ENCODE results near the gene PTPRC. TPM values are rescaled to one million over a fixed set of nuclear protein-coding genes. Genes with fewer than 3 reads are reported as not detected.

PTPRC gene
- total RNA-seq, 3 donors from 2014 or later = 22.0 to 36.0 (median 35.7) TPM

DNA sequence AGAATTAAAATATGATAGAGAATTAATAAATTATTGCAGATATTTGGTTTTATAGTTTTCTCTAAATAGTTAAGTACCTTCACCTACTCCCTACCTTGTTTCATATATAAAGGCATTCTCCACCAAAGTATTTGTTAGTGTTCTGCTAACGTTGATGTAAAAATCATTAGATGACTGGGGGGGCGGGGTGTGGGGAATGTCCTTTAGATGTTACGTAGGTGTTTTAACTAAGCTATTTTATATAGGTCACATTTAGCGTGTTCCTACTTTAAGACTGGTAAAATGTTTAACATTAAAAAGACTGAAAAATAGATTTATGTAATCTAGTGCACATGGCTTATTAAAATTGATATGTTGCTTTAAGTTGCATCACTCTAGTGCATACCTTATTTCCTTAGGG, 48.6 kb downstream of the PTPRC start:
- H3K4me1 ChIP-seq = no peaks in the 10 kb centered on the region
- H3K27me3 ChIP-seq = no peaks in the 10 kb centered on the region
- H3K36me3 ChIP-seq = no peaks in the 10 kb centered on the region
- no peak for DNase-seq (ENCODE audit: low spot score in 2 of 2)
- H3K9me3 ChIP-seq = no peaks in the 10 kb centered on the region
- H3K27ac ChIP-seq = no peak overlapping the region
- intact Hi-C loops (cut with DNase I; ENCODE audit: low total_unique reads) = no loop called here
- no peak overlapping the region for H3K4me3 ChIP-seq
- TF ChIP-seq POLR2A (IDR thresholded peaks at IDR 0.05) = no peak
- TF ChIP-seq, protein P1, sequence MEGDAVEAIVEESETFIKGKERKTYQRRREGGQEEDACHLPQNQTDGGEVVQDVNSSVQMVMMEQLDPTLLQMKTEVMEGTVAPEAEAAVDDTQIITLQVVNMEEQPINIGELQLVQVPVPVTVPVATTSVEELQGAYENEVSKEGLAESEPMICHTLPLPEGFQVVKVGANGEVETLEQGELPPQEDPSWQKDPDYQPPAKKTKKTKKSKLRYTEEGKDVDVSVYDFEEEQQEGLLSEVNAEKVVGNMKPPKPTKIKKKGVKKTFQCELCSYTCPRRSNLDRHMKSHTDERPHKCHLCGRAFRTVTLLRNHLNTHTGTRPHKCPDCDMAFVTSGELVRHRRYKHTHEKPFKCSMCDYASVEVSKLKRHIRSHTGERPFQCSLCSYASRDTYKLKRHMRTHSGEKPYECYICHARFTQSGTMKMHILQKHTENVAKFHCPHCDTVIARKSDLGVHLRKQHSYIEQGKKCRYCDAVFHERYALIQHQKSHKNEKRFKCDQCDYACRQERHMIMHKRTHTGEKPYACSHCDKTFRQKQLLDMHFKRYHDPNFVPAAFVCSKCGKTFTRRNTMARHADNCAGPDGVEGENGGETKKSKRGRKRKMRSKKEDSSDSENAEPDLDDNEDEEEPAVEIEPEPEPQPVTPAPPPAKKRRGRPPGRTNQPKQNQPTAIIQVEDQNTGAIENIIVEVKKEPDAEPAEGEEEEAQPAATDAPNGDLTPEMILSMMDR (IDR thresholded peaks at IDR 0.05) = no peak
- TF ChIP-seq POLR2AphosphoS5 (IDR thresholded peaks at IDR 0.05) = no peak

GRCh38 chr1:198691063-198691462, 52.2 kb downstream of the PTPRC start:
- H3K9me3 ChIP-seq = no peaks in the 10 kb centered on the region
- H3K27me3 ChIP-seq = no peaks in the 10 kb centered on the region
- H3K27ac ChIP-seq = no peak overlapping the region
- no peak overlapping the region for H3K4me3 ChIP-seq
- H3K36me3 ChIP-seq = no peaks in the 10 kb centered on the region
- no peak for DNase-seq (ENCODE audit: low spot score in 2 of 2)
- intact Hi-C loops (cut with DNase I; ENCODE audit: low total_unique reads) = no loop called here
- TF ChIP-seq, protein P1 (IDR thresholded peaks at IDR 0.05) = no peak
- no peak for TF ChIP-seq POLR2A (IDR thresholded peaks at IDR 0.05)
- no peaks in the 10 kb centered on the region for H3K4me1 ChIP-seq

- no peak for DNase-seq (ENCODE audit: low spot score in 2 of 2)
- no peak overlapping the region for H3K4me3 ChIP-seq
- no peaks in the 10 kb centered on the region for H3K36me3 ChIP-seq
- H3K9me3 ChIP-seq = no peaks in the 10 kb centered on the region
- no peak for TF ChIP-seq POLR2AphosphoS5 (IDR thresholded peaks at IDR 0.05)
- TF ChIP-seq, protein P1 (IDR thresholded peaks at IDR 0.05) = no peak
- TF ChIP-seq POLR2A (IDR thresholded peaks at IDR 0.05) = no peak
- H3K27ac ChIP-seq = no peak overlapping the region
- no peaks in the 10 kb centered on the region for H3K4me1 ChIP-seq
- intact Hi-C loops (cut with DNase I; ENCODE audit: low total_unique reads) = no loop called here
- no peaks in the 10 kb centered on the region for H3K27me3 ChIP-seq
Observed at GRCh38 chr1:198693321-198693720, 54.5 kb downstream of the PTPRC start.

- no peak for DNase-seq (ENCODE audit: low spot score in 2 of 2)
- Histone ChIP-seq H3K4me3 (no peak overlapping the region), H3K9me3 (no peaks in the 10 kb centered on the region), H3K36me3 (no peaks in the 10 kb centered on the region), H3K27me3 (no peaks in the 10 kb centered on the region), H3K4me1 (no peaks in the 10 kb centered on the region), H3K27ac (no peak overlapping the region)
- intact Hi-C loops (cut with DNase I; ENCODE audit: low total_unique reads) = no loop called here
- TF ChIP-seq POLR2AphosphoS5 (IDR thresholded peaks at IDR 0.05) = no peak
- TF ChIP-seq POLR2A (IDR thresholded peaks at IDR 0.05) = no peak
- TF ChIP-seq, protein P1 (IDR thresholded peaks at IDR 0.05) = no peak
Observed at GRCh38 chr1:198694542-198694941, 55.7 kb downstream of the PTPRC start.

- Histone ChIP-seq H3K9me3 (no peaks in the 10 kb centered on the region), H3K4me1 (no peaks in the 10 kb centered on the region), H3K27me3 (no peaks in the 10 kb centered on the region), H3K4me3 (no peak overlapping the region), H3K36me3 (no peaks in the 10 kb centered on the region), H3K27ac (no peak overlapping the region)
- DNase-seq (ENCODE audit: low spot score in 2 of 2) = no peak
- TF ChIP-seq POLR2AphosphoS5 (IDR thresholded peaks at IDR 0.05) (no peak), POLR2A (IDR thresholded peaks at IDR 0.05) (no peak)
- TF ChIP-seq, protein P1 (IDR thresholded peaks at IDR 0.05) = no peak
- intact Hi-C loops (cut with DNase I; ENCODE audit: low total_unique reads) = no loop called here
Observed at GRCh38 chr1:198696211-198696610, 57.4 kb downstream of the PTPRC start.
